ENCODE measurements around the gene FHIT. TPM values are rescaled to one million over a fixed set of nuclear protein-coding genes. Genes with fewer than 3 reads are reported as not detected.

FHIT gene
- total and polyA plus RNA-seq, 2 of the 4 experiments (the other 2 are of a cell fraction): 0.07 TPM; not detected in 1

GRCh38 chr3:59699648-59700320, 1551.5 kb downstream of the FHIT start:
- Histone ChIP-seq H2BK120ac (ENCODE audit: low read depth, low read length) (no peak overlapping the region), H3K4me2 (ENCODE audit: low read depth, low read length) (no peak overlapping the region), H3K23ac (ENCODE audit: low read depth, low read length) (no peak overlapping the region), H3K27me3 (ENCODE audit: control insufficient read depth, insufficient read depth, low read length) (no peaks in the 10 kb centered on the region; the same call in 1 of the 2 replicates), H3K36me3 (ENCODE audit: control insufficient read depth, insufficient read depth, low read length) (no peaks in the 10 kb centered on the region), H3K4me1 (ENCODE audit: control insufficient read depth, insufficient read depth, low read length) (peaks cover 2% of the 10 kb centered on the region; the same call in 1 of the 2 replicates), H2AFZ (replicated peaks; ENCODE audit: low read length, poor library complexity) (no peak overlapping the region), H3K9ac (ENCODE audit: low read depth, low read length) (no peak overlapping the region), H3K27ac (ENCODE audit: insufficient read depth, low read length) (no peak overlapping the region), H4K91ac (ENCODE audit: insufficient read depth, low read depth, low read length) (no peak overlapping the region), H2AK5ac (ENCODE audit: low read depth, low read length) (no peak overlapping the region), H3K9me3 (ENCODE audit: control insufficient read depth, insufficient read depth, low read length) (no peaks in the 10 kb centered on the region), H4K20me1 (ENCODE audit: insufficient read depth, low read length) (no peaks in the 10 kb centered on the region), H3K4ac (ENCODE audit: low read depth, low read length) (no peak overlapping the region), H2BK20ac (ENCODE audit: low read depth, low read length) (no peak overlapping the region), H4K5ac (ENCODE audit: low read depth, low read length) (no peak overlapping the region), H4K8ac (ENCODE audit: low read depth in 2 of 2, low read length in 2 of 2) (no peak overlapping the region), H3K14ac (replicated peaks; ENCODE audit: low read depth, low read length) (no peak overlapping the region), H2AK9ac (replicated peaks; ENCODE audit: low read depth, low read length, poor library complexity) (no peak overlapping the region), H3K4me3 (ENCODE audit: insufficient read depth, low read depth, low read length) (no peak overlapping the region), H3K56ac (ENCODE audit: extremely low read depth, insufficient read depth, low read length) (no peak overlapping the region), H3K9me1 (ENCODE audit: insufficient read depth, low read length) (no peaks in the 10 kb centered on the region), H2BK5ac (ENCODE audit: low read depth, low read length, poor library complexity, severe bottlenecking) (no peak overlapping the region), H3K79me1 (ENCODE audit: low read depth in 1 of 2, low read length in 2 of 2) (no peaks in the 10 kb centered on the region), H3K18ac (ENCODE audit: low read depth, low read length) (no peak overlapping the region), H2BK15ac (ENCODE audit: low read depth, low read length) (no peak overlapping the region)
- intact Hi-C loops (cut with micrococcal nuclease): no loop called here
- CTCF ChIA-PET: no interaction called here
- ATAC-seq (ENCODE audit: low read depth) (no peak), DNase-seq (no peak)
- 73% methylated on average over 4 of the region's 6 CpGs; no CpG with 5 or more reads in 1 of the 2 experiments for WGBS, 2 experiments (ENCODE audit: extremely low coverage in 2 of 2, insufficient read length in 1 of 2)
- dilution Hi-C loops (cut with HindIII; ENCODE audit: low sequenced_read_pairs, unreplicated experiment): no loop called here
- POLR2A ChIA-PET (ENCODE audit: unreplicated experiment): no interaction called here
- BruUV-seq (replicated peaks): no TSS peak
- no peak for TF ChIP-seq BHLHE40 (IDR thresholded peaks at IDR 0.05; ENCODE audit: low read depth, low read length)
- TF ChIP-seq RAD21 (IDR thresholded peaks at IDR 0.05; ENCODE audit: low read length): no peak
- TF ChIP-seq CHD1 (IDR thresholded peaks at IDR 0.05; ENCODE audit: low read depth, low read length): no peak
- TF ChIP-seq MAFK (IDR thresholded peaks at IDR 0.05; ENCODE audit: low read depth, low read length): no peak
- no peak for TF ChIP-seq MAZ (IDR thresholded peaks at IDR 0.05; ENCODE audit: borderline replicate concordance, low read depth, low read length)
- TF ChIP-seq CEBPB (IDR thresholded peaks at IDR 0.05; ENCODE audit: low read depth, low read length): no peak
- in situ Hi-C loops (cut with MboI; ENCODE audit: low sequenced_read_pairs): no loop called here

Small RNA genes within 50 kb of the gene (microRNA-seq; reads per million reads assigned to microRNA genes)
- gene MIR548BB (ENCODE audit: insufficient read depth in 1 of 2, insufficient read length in 1 of 2, unreplicated experiment in 1 of 2) (0 reads per million in 2 experiments), gene RF00012 (ENCODE audit: insufficient read depth, insufficient read length) (not detected)

Small RNA genes within 50 kb of the gene (small RNA-seq; reads per million reads assigned to genes)
- gene MIR548BB (0 reads per million in 5 experiments), gene RF00012 (0 to 0.04 (median 0) reads per million in 5 experiments)
